Astrocyte (in vitro differentiated cells and primary cell): ENCODE data around the gene PPP1R13B. TPM values are rescaled to one million over a fixed set of nuclear protein-coding genes. Genes with fewer than 3 reads are reported as not detected.

Experiments used
- DNase-seq: peaks from one replicate; pipeline ENCODE4 v3.0.0-alpha.2; 2010; ENCODE audit warnings: low read depth
- FAIRE-seq: peaks from 2 replicates; lab custom pipeline; 2011; peaks lifted over from hg19 to GRCh38; lab: Jason Lieb, UNC
- H2AFZ ChIP-seq: 2 replicates; pipeline ENCODE4 v1.6.0; 2012; ENCODE audit warnings: low read depth, low read length, inconsistent platforms
- H3K27ac ChIP-seq: 2 replicates; pipeline ENCODE4 v1.5.1; 2011; ENCODE audit warnings: low read depth, low read length, inconsistent platforms
- H3K27me3 ChIP-seq: 2 replicates; pipeline ENCODE4 v1.6.0; 2011; ENCODE audit warnings: low read length, inconsistent platforms; ENCODE audit not compliant: insufficient read depth
- H3K36me3 ChIP-seq: 2 replicates; pipeline ENCODE4 v1.5.1; 2011; ENCODE audit warnings: low read length, inconsistent platforms; ENCODE audit not compliant: insufficient read depth
- H3K4me1 ChIP-seq: 2 replicates; pipeline ENCODE4 v1.5.1; 2011; ENCODE audit warnings: low read length, inconsistent platforms; ENCODE audit not compliant: insufficient read depth
- H3K4me2 ChIP-seq: 2 replicates; pipeline ENCODE4 v1.6.0; 2012; ENCODE audit warnings: low read length, inconsistent platforms
- H3K4me3 ChIP-seq: 2 replicates; pipeline ENCODE4 v1.5.1; 2011; ENCODE audit warnings: low read depth, mild to moderate bottlenecking, low read length, inconsistent platforms; ENCODE audit not compliant: insufficient read depth
- H3K79me2 ChIP-seq: 2 replicates; pipeline ENCODE4 v1.6.0; 2012; ENCODE audit warnings: mild to moderate bottlenecking, low read length, inconsistent platforms; ENCODE audit not compliant: insufficient read depth
- H3K9ac ChIP-seq: 2 replicates; pipeline ENCODE4 v1.6.0; 2012; ENCODE audit warnings: mild to moderate bottlenecking, low read length, inconsistent platforms
- H3K9me3 ChIP-seq: 2 replicates; pipeline ENCODE4 v1.5.1; 2012; ENCODE audit warnings: low read depth, mild to moderate bottlenecking, low read length, inconsistent platforms; ENCODE audit not compliant: insufficient read depth
- H4K20me1 ChIP-seq: 2 replicates; pipeline ENCODE4 v1.6.0; 2012; ENCODE audit warnings: low read length, inconsistent platforms; ENCODE audit not compliant: insufficient read depth
- H3K27ac Mint-ChIP-seq: one replicate; pipeline ENCODE4 v1.8.0; 2021; ENCODE audit warnings: mild to moderate bottlenecking, mixed read lengths; ENCODE audit not compliant: unreplicated experiment
- H3K27me3 Mint-ChIP-seq: one replicate; pipeline ENCODE4 v1.8.0; 2021; ENCODE audit warnings: low read depth, mixed read lengths; ENCODE audit not compliant: unreplicated experiment
- H3K36me3 Mint-ChIP-seq: one replicate; pipeline ENCODE4 v1.8.0; 2021; ENCODE audit warnings: low read depth, mixed read lengths; ENCODE audit not compliant: unreplicated experiment
- H3K4me1 Mint-ChIP-seq: one replicate; pipeline ENCODE4 v1.8.0; 2021; ENCODE audit warnings: low read depth, mixed read lengths; ENCODE audit not compliant: unreplicated experiment
- H3K4me3 Mint-ChIP-seq: one replicate; pipeline ENCODE4 v1.8.0; 2021; ENCODE audit warnings: mild to moderate bottlenecking, moderate library complexity, mixed read lengths; ENCODE audit not compliant: unreplicated experiment
- H3K9me3 Mint-ChIP-seq: one replicate; pipeline ENCODE4 v1.8.0; 2021; ENCODE audit warnings: mild to moderate bottlenecking, mixed read lengths; ENCODE audit not compliant: unreplicated experiment
- CTCF ChIP-seq: IDR thresholded peaks from 2 replicates; pipeline ENCODE4 v1.5.1; 2011; ENCODE audit warnings: low read depth, mild to moderate bottlenecking, inconsistent platforms, low read length, moderate library complexity; ENCODE audit not compliant: insufficient read depth
- EZH2 ChIP-seq: IDR thresholded peaks from 2 replicates; pipeline ENCODE4 v1.6.1; 2012; ENCODE audit warnings: mild to moderate bottlenecking, low read length, inconsistent platforms; ENCODE audit not compliant: insufficient read depth
- total RNA-seq: library from RNA; stranded (reverse); gene quantifications from 2 replicates; pipeline ENCODE4 v1.2.1, GENCODE V29; 2021

Gene PPP1R13B
- total RNA-seq, 1 donor from 2014 or later = 7.0 TPM

- no peaks in the 10 kb centered on the region for H4K20me1 ChIP-seq
- no peaks in the 10 kb centered on the region for H3K36me3 ChIP-seq
- no peak overlapping the region for H3K4me3 ChIP-seq
- Mint-ChIP-seq H3K4me3 (no peak overlapping the region), H3K4me1 (no peaks in the 10 kb centered on the region), H3K27ac (no peak overlapping the region), H3K36me3 (peaks cover 8% of the 10 kb centered on the region), H3K9me3 (no peaks in the 10 kb centered on the region), H3K27me3 (no peaks in the 10 kb centered on the region)
- H3K27ac ChIP-seq = no peak overlapping the region
- no peak for DNase-seq
- no peaks in the 10 kb centered on the region for H3K9me3 ChIP-seq
- no peaks in the 10 kb centered on the region for H3K79me2 ChIP-seq
- FAIRE-seq = no peak
- H3K4me1 ChIP-seq = no peaks in the 10 kb centered on the region
- H3K4me2 ChIP-seq = no peak overlapping the region
- no peak overlapping the region for H2AFZ ChIP-seq
- TF ChIP-seq CTCF = no peak
- no peak for TF ChIP-seq EZH2
- H3K27me3 ChIP-seq = no peaks in the 10 kb centered on the region
- H3K9ac ChIP-seq = no peak overlapping the region
Measured at GRCh38 chr14:103773521-103773920, 73.9 kb downstream of the PPP1R13B start.

- H3K4me3 Mint-ChIP-seq = no peak overlapping the region
- no peak overlapping the region for H3K4me2 ChIP-seq
- H3K36me3 Mint-ChIP-seq = peaks cover 8% of the 10 kb centered on the region
- no peaks in the 10 kb centered on the region for H3K4me1 ChIP-seq
- TF ChIP-seq CTCF = no peak
- TF ChIP-seq EZH2 = no peak
- H4K20me1 ChIP-seq = no peaks in the 10 kb centered on the region
- no peaks in the 10 kb centered on the region for H3K4me1 Mint-ChIP-seq
- no peaks in the 10 kb centered on the region for H3K36me3 ChIP-seq
- no peaks in the 10 kb centered on the region for H3K27me3 ChIP-seq
- H3K9ac ChIP-seq = no peak overlapping the region
- H3K27me3 Mint-ChIP-seq = no peaks in the 10 kb centered on the region
- no peaks in the 10 kb centered on the region for H3K79me2 ChIP-seq
- H3K27ac Mint-ChIP-seq = no peak overlapping the region
- DNase-seq = no peak
- no peak overlapping the region for H2AFZ ChIP-seq
- no peaks in the 10 kb centered on the region for H3K9me3 Mint-ChIP-seq
- H3K9me3 ChIP-seq = no peaks in the 10 kb centered on the region
- H3K27ac ChIP-seq = no peak overlapping the region
- H3K4me3 ChIP-seq = no peak overlapping the region
- FAIRE-seq = no peak
Measured at GRCh38 chr14:103772078-103772712, 75.2 kb downstream of the PPP1R13B start.

- no peak overlapping the region for H3K4me3 Mint-ChIP-seq
- H3K27me3 Mint-ChIP-seq = no peaks in the 10 kb centered on the region
- no peaks in the 10 kb centered on the region for H3K9me3 ChIP-seq
- no peak overlapping the region for H3K4me3 ChIP-seq
- no peaks in the 10 kb centered on the region for H3K27me3 ChIP-seq
- no peak overlapping the region for H3K9ac ChIP-seq
- H4K20me1 ChIP-seq = no peaks in the 10 kb centered on the region
- H3K4me2 ChIP-seq = no peak overlapping the region
- H2AFZ ChIP-seq = no peak overlapping the region
- TF ChIP-seq CTCF = no peak
- no peak for TF ChIP-seq EZH2
- peaks cover 6% of the 10 kb centered on the region for H3K36me3 Mint-ChIP-seq
- FAIRE-seq (no peak), DNase-seq (no peak)
- H3K9me3 Mint-ChIP-seq = no peaks in the 10 kb centered on the region
- H3K36me3 ChIP-seq = no peaks in the 10 kb centered on the region
- no peaks in the 10 kb centered on the region for H3K4me1 ChIP-seq
- no peak overlapping the region for H3K27ac ChIP-seq
- H3K4me1 Mint-ChIP-seq = no peaks in the 10 kb centered on the region
- H3K27ac Mint-ChIP-seq = no peak overlapping the region
- no peaks in the 10 kb centered on the region for H3K79me2 ChIP-seq
Measured at GRCh38 chr14:103770902-103771301, 76.5 kb downstream of the PPP1R13B start.
